Measurements from ENCODE around the gene CPSF4L.

DNA sequence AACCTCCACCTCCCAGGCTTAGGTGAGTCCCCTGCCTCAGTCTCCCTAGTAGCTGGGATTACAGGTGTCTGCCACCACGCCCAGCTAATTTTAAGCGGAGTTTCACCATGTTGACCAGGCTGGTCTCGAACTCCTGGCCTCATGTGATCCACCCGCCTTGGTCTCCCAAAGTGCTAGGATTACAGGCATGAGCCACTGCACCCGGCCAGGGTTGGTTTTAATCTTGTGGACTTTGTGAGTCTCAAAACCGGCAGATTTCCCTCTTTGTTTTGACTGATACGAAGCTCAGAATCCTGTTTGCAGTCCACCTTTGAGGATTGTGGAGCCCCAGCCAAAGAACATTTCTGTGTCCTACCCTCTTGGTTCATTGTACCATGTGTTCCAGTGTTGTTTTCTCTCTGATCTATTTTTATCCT lies 16.4 kb upstream of the CPSF4L start:
- TF ChIP-seq, protein P1, sequence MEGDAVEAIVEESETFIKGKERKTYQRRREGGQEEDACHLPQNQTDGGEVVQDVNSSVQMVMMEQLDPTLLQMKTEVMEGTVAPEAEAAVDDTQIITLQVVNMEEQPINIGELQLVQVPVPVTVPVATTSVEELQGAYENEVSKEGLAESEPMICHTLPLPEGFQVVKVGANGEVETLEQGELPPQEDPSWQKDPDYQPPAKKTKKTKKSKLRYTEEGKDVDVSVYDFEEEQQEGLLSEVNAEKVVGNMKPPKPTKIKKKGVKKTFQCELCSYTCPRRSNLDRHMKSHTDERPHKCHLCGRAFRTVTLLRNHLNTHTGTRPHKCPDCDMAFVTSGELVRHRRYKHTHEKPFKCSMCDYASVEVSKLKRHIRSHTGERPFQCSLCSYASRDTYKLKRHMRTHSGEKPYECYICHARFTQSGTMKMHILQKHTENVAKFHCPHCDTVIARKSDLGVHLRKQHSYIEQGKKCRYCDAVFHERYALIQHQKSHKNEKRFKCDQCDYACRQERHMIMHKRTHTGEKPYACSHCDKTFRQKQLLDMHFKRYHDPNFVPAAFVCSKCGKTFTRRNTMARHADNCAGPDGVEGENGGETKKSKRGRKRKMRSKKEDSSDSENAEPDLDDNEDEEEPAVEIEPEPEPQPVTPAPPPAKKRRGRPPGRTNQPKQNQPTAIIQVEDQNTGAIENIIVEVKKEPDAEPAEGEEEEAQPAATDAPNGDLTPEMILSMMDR (IDR thresholded peaks at IDR 0.05): no peak
- TF ChIP-seq, protein P2, sequence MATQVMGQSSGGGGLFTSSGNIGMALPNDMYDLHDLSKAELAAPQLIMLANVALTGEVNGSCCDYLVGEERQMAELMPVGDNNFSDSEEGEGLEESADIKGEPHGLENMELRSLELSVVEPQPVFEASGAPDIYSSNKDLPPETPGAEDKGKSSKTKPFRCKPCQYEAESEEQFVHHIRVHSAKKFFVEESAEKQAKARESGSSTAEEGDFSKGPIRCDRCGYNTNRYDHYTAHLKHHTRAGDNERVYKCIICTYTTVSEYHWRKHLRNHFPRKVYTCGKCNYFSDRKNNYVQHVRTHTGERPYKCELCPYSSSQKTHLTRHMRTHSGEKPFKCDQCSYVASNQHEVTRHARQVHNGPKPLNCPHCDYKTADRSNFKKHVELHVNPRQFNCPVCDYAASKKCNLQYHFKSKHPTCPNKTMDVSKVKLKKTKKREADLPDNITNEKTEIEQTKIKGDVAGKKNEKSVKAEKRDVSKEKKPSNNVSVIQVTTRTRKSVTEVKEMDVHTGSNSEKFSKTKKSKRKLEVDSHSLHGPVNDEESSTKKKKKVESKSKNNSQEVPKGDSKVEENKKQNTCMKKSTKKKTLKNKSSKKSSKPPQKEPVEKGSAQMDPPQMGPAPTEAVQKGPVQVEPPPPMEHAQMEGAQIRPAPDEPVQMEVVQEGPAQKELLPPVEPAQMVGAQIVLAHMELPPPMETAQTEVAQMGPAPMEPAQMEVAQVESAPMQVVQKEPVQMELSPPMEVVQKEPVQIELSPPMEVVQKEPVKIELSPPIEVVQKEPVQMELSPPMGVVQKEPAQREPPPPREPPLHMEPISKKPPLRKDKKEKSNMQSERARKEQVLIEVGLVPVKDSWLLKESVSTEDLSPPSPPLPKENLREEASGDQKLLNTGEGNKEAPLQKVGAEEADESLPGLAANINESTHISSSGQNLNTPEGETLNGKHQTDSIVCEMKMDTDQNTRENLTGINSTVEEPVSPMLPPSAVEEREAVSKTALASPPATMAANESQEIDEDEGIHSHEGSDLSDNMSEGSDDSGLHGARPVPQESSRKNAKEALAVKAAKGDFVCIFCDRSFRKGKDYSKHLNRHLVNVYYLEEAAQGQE (IDR thresholded peaks at IDR 0.05; ENCODE audit: insufficient read depth in 1 of 2, low read depth in 2 of 2, low read length in 1 of 2): no peak

Measured in Panc1 (cell line).